ENCODE measurements around the gene SRRM2. TPM values are rescaled to one million over a fixed set of nuclear protein-coding genes. Genes with fewer than 3 reads are reported as not detected.
A peak's percentile ranks its signal among the peaks of the same experiment; 100 is the strongest.

The SRRM2 gene
- total RNA-seq, 2 donors from 2014 or later = 569 to 1,109 TPM

DNA sequence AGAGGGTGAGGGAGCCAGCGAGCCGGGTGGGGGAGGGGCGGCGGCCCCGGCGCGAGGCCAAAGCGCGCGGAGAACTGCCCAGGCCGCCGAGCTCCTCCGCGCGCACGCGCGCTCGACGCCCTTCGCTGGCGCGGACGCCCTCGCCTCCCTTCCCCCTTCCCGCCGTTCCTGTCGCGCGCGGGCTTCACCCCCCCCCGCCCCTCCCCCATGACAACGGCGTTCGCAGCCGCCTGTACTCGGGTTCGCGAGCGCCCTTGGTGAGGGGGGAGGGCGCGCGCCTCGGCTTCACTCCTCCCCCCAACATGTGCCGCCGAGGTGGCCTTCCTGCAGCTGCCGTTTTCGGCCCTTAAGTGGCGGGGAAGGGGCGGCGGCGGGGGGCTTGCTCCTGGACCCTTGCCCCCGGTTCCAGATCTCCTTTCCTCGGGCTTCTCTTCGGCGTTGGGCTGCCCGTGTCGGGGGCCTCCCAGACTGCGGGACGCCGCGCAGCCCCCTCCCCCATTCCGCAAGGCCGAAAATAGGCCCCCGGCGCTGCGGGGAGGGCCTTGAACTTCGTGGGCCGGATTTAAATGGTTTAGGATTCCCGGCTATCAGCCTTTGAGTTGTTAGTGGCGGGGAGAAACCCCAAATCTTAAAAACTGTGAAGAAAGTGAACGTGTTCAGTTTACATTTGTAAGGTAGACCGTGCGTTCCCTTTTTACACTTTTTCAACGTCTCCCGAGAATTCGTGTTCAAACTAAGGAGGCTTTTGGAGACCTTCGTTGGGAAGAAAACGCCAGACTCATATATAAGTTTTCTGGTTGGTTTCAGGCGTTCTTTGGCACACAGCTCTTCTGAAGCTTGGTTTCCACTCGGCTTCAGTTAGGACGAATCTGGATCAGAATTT is 653 bp downstream of the SRRM2 start:
- peak overlapping the region; percentile 94 to 97 for H3K27ac Mint-ChIP-seq
- H3K4me3 Mint-ChIP-seq = peak overlapping the region; percentile 94
- peaks cover 55 to 62% of the 10 kb centered on the region in 2 donors for H3K4me1 Mint-ChIP-seq (ENCODE audit: low read depth in 2 of 2)
- peak; percentile 86 for DNase-seq (ENCODE audit: low spot score)
- no peaks in the 10 kb centered on the region for H3K9me3 Mint-ChIP-seq
- no peaks in the 10 kb centered on the region for H3K27me3 Mint-ChIP-seq
- ATAC-seq = peak; percentile 77 to 84
- H3K36me3 Mint-ChIP-seq = peaks cover 45% of the 10 kb centered on the region

DNA sequence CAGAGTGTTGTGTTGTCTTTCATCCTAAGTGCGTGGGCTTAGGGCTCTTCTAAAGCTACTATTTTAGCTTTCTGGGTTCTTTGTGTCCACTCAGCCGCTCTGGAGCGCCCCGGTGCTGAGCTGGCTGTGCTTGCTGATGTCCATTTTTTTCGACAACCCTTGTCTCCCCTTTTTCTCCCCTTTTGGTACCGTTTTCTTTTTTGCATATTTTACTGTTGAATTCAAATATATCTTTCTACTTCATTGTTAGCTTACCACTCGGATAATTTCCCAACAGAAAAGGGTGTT is 1.2 kb downstream of the SRRM2 start:
- H3K9me3 Mint-ChIP-seq = no peaks in the 10 kb centered on the region
- ATAC-seq (no peak), DNase-seq (ENCODE audit: low spot score) (no peak)
- peaks cover 58 to 66% of the 10 kb centered on the region in 2 donors for H3K4me1 Mint-ChIP-seq (ENCODE audit: low read depth in 2 of 2)
- peak overlapping the region; percentile 78 to 86 for H3K27ac Mint-ChIP-seq
- H3K27me3 Mint-ChIP-seq = no peaks in the 10 kb centered on the region
- peaks cover 51% of the 10 kb centered on the region for H3K36me3 Mint-ChIP-seq
- H3K4me3 Mint-ChIP-seq = peak overlapping the region; percentile 94

DNA sequence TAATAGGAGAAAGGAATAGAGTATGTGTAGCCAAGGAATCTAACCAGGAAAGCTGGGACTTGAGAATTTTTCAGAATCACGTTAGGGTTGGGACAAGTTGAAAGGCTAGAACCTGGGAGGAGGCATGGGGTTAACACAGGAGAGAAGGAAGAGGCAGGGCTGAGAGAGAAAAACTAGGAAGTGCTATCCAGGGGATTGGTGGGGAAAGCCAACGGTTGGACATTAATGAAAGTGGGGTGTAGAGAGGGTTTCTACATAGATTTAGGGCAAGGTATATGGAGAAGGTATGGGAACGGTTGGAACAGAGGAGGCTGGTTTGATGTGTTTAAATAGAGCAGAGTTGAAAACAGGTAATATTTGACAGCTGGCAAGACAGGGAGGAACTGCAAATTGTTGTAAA is 2.7 kb downstream of the SRRM2 start:
- ATAC-seq (no peak), DNase-seq (ENCODE audit: low spot score) (no peak)
- H3K4me1 Mint-ChIP-seq (ENCODE audit: low read depth in 2 of 2) = peaks cover 64 to 72% of the 10 kb centered on the region in 2 donors
- H3K27ac Mint-ChIP-seq = peak overlapping the region; percentile 78 to 86
- H3K4me3 Mint-ChIP-seq = peak overlapping the region; percentile 94
- H3K36me3 Mint-ChIP-seq = peaks cover 64% of the 10 kb centered on the region
- H3K27me3 Mint-ChIP-seq = no peaks in the 10 kb centered on the region
- H3K9me3 Mint-ChIP-seq = no peaks in the 10 kb centered on the region

DNA sequence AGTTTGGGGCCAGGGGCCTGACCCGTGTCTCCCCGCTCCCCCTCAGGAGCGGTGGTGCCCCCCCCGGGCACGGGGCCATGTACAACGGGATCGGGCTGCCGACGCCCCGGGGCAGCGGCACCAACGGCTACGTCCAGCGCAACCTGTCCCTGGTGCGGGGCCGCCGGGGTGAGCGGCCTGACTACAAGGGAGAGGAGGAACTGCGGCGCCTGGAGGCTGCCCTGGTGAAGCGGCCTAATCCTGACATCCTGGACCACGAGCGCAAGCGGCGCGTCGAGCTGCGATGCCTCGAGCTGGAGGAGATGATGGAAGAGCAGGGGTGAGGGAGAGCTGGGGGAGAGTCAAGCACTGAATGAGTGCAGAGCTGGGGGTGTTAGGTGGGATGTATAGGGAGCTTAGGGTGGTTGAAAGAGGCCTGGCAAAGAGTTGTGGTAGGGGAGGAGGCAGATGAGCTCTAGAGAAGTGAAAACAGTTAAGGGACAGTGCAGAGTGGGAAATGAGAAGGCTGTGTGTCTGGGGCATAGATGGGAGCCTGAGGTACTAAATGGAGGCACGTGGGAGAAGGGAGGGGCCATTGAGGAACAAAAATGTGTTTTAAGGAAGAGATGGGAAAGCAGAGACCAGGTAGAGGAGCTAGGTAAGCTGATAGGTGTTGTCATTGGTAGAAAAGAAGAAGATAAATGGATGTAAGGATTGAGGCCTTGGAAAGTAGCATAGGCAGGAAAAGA is 4.0 kb downstream of the SRRM2 start:
- peaks cover 62 to 71% of the 10 kb centered on the region in 2 donors for H3K4me1 Mint-ChIP-seq (ENCODE audit: low read depth in 2 of 2)
- no peaks in the 10 kb centered on the region for H3K27me3 Mint-ChIP-seq
- H3K4me3 Mint-ChIP-seq = peak overlapping the region; percentile 94
- no peaks in the 10 kb centered on the region for H3K9me3 Mint-ChIP-seq
- no peak for DNase-seq (ENCODE audit: low spot score)
- no peak for ATAC-seq
- peaks cover 77% of the 10 kb centered on the region for H3K36me3 Mint-ChIP-seq
- peak overlapping the region in 1 of 2 donors; percentile 86 for H3K27ac Mint-ChIP-seq

DNA sequence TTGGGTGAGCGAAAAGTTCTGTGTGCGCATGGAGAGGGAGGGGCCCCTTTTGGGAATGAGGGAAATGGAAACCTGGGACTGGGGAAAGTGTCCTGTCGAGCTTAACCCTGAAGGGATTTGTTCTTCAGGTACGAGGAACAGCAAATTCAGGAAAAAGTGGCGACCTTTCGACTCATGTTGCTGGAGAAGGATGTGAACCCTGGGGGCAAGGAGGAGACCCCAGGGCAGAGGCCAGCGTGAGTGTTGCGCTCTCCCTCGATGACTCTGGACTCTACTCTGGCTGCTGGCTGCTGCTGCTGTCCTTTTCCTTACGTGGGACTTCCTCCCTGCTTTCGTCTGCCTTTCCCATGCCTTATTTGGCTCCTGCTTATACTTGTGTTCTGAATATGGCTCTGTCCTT is 4.9 kb downstream of the SRRM2 start:
- Mint-ChIP-seq H3K27me3 (no peaks in the 10 kb centered on the region), H3K9me3 (no peaks in the 10 kb centered on the region), H3K4me1 (ENCODE audit: low read depth in 2 of 2) (peaks cover 63 to 74% of the 10 kb centered on the region in 2 donors), H3K4me3 (no peak overlapping the region), H3K36me3 (peaks cover 79% of the 10 kb centered on the region), H3K27ac (peak overlapping the region in 1 of 2 donors; percentile 86)
- DNase-seq (ENCODE audit: low spot score) (no peak), ATAC-seq (no peak)

DNA sequence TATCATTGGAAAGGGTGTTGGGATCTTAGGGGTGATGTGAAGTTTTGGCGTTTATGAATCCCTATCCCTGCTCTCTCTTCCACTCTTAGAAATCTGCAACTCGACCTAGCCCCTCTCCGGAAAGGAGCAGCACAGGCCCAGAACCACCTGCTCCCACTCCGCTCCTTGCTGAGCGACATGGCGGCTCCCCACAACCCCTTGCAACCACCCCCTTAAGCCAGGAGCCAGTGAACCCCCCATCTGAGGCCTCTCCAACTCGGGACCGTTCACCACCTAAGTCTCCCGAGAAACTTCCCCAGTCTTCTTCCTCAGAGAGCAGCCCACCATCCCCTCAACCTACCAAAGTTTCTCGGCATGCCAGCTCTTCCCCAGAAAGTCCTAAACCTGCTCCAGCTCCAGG is 9.0 kb downstream of the SRRM2 start:
- H3K4me3 Mint-ChIP-seq = no peak overlapping the region
- H3K27me3 Mint-ChIP-seq = no peaks in the 10 kb centered on the region
- ATAC-seq = no peak
- no peak for DNase-seq (ENCODE audit: low spot score)
- H3K36me3 Mint-ChIP-seq = peaks cover 76% of the 10 kb centered on the region
- H3K4me1 Mint-ChIP-seq (ENCODE audit: low read depth in 2 of 2) = peaks cover 59 to 65% of the 10 kb centered on the region in 2 donors
- no peaks in the 10 kb centered on the region for H3K9me3 Mint-ChIP-seq
- no peak overlapping the region for H3K27ac Mint-ChIP-seq

DNA sequence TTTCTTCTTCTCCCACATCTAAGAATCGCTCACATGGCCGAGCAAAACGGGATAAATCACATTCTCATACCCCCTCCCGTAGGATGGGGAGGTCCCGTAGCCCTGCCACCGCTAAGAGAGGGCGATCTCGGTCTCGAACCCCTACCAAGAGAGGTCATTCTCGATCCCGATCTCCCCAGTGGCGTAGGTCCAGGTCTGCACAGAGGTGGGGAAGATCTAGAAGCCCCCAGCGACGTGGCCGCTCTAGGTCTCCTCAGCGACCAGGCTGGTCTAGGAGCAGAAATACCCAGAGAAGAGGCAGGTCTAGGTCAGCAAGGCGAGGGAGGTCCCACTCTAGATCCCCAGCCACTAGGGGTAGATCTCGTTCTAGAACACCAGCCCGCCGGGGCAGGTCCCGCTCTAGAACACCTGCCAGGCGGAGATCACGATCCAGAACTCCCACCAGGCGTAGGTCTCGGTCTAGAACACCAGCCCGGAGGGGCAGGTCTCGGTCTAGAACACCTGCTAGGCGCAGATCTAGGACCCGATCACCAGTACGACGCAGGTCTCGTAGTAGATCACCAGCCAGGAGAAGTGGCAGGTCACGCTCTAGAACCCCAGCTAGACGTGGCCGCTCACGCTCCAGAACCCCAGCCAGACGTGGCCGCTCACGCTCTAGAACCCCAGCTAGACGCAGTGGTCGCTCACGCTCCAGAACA is 9.6 kb downstream of the SRRM2 start:
- ATAC-seq = no peak
- Mint-ChIP-seq H3K4me3 (no peak overlapping the region), H3K36me3 (peaks cover 74% of the 10 kb centered on the region), H3K4me1 (ENCODE audit: low read depth in 2 of 2) (peaks cover 57 to 62% of the 10 kb centered on the region in 2 donors), H3K9me3 (no peaks in the 10 kb centered on the region), H3K27me3 (no peaks in the 10 kb centered on the region), H3K27ac (no peak overlapping the region)
- DNase-seq (ENCODE audit: low spot score) = no peak

DNA sequence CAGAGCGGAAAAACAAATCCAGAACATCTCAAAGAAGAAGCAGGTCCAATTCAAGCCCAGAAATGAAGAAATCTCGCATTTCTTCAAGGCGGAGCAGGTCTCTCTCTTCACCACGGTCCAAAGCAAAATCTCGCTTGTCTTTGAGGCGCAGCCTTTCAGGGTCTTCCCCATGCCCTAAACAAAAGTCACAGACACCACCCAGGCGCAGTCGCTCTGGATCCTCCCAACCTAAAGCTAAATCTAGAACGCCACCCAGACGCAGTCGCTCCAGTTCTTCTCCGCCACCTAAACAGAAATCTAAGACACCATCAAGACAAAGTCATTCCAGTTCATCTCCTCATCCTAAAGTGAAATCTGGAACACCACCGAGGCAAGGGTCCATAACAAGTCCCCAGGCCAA is 10.3 kb downstream of the SRRM2 start:
- no peak for DNase-seq (ENCODE audit: low spot score)
- no peaks in the 10 kb centered on the region for H3K9me3 Mint-ChIP-seq
- no peak overlapping the region for H3K4me3 Mint-ChIP-seq
- no peaks in the 10 kb centered on the region for H3K27me3 Mint-ChIP-seq
- ATAC-seq = no peak
- H3K27ac Mint-ChIP-seq = peak overlapping the region in 1 of 2 donors; percentile 11
- peaks cover 51 to 59% of the 10 kb centered on the region in 2 donors for H3K4me1 Mint-ChIP-seq (ENCODE audit: low read depth in 2 of 2)
- H3K36me3 Mint-ChIP-seq = peaks cover 69% of the 10 kb centered on the region

DNA sequence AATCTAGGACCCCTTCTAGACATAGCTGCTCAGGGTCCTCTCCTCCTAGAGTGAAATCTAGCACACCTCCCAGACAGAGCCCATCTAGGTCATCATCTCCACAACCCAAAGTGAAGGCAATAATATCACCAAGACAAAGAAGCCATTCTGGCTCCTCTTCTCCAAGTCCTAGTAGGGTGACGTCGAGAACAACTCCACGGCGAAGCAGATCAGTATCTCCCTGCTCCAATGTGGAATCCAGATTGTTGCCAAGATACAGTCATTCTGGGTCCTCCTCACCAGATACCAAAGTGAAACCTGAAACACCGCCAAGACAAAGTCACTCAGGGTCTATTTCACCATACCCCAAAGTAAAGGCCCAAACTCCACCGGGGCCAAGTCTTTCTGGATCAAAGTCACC is 10.7 kb downstream of the SRRM2 start:
- peaks cover 68% of the 10 kb centered on the region for H3K36me3 Mint-ChIP-seq
- H3K4me1 Mint-ChIP-seq (ENCODE audit: low read depth in 2 of 2) = peaks cover 52 to 61% of the 10 kb centered on the region in 2 donors
- peak overlapping the region in 1 of 2 donors; percentile 11 for H3K27ac Mint-ChIP-seq
- no peak for DNase-seq (ENCODE audit: low spot score)
- ATAC-seq = no peak
- H3K27me3 Mint-ChIP-seq = no peaks in the 10 kb centered on the region
- no peaks in the 10 kb centered on the region for H3K9me3 Mint-ChIP-seq
- H3K4me3 Mint-ChIP-seq = no peak overlapping the region

DNA sequence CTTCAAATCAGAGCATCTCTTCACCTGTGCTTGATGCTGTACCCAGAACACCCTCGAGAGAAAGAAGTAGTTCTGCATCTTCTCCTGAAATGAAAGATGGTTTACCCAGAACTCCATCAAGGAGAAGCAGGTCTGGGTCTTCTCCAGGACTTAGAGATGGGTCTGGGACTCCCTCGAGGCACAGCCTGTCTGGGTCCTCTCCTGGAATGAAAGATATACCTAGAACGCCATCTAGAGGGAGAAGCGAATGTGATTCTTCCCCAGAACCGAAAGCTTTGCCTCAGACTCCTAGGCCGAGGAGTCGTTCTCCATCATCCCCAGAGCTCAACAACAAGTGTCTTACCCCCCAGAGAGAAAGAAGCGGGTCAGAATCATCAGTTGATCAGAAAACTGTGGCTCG is 12.3 kb downstream of the SRRM2 start:
- H3K27ac Mint-ChIP-seq = no peak overlapping the region
- peaks cover 44 to 62% of the 10 kb centered on the region in 2 donors for H3K4me1 Mint-ChIP-seq (ENCODE audit: low read depth in 2 of 2)
- no peaks in the 10 kb centered on the region for H3K27me3 Mint-ChIP-seq
- DNase-seq (ENCODE audit: low spot score) (no peak), ATAC-seq (no peak)
- no peaks in the 10 kb centered on the region for H3K9me3 Mint-ChIP-seq
- H3K4me3 Mint-ChIP-seq = no peak overlapping the region
- peaks cover 54% of the 10 kb centered on the region for H3K36me3 Mint-ChIP-seq

DNA sequence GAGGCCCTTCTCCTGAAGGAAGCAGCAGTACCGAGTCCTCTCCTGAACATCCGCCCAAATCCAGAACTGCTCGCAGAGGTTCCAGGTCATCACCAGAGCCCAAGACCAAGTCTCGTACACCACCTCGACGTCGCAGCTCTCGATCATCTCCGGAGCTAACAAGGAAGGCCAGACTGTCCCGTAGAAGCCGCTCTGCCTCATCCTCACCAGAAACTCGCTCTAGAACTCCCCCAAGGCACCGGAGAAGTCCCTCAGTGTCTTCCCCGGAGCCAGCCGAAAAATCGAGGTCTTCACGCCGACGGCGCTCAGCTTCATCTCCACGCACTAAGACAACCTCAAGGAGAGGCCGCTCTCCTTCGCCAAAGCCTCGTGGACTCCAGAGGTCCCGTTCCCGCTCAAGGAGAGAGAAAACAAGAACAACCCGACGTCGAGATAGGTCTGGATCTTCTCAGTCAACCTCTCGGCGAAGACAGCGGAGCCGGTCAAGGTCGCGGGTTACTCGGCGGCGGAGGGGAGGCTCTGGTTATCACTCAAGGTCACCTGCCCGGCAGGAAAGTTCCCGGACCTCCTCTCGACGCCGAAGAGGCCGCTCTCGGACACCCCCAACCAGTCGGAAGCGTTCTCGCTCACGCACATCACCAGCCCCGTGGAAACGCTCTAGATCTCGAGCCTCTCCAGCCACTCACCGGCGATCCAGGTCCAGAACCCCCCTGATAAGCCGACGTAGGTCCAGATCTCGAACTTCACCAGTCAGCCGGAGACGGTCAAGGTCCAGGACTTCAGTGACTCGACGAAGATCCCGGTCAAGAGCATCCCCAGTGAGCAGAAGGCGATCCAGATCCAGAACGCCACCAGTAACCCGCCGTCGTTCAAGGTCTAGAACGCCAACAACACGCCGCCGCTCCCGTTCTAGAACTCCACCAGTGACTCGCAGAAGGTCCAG is 13.3 kb downstream of the SRRM2 start:
- Mint-ChIP-seq H3K27ac (peak overlapping the region in 1 of 2 donors; percentile 53), H3K36me3 (peaks cover 44% of the 10 kb centered on the region), H3K27me3 (no peaks in the 10 kb centered on the region), H3K9me3 (no peaks in the 10 kb centered on the region), H3K4me3 (no peak overlapping the region), H3K4me1 (ENCODE audit: low read depth in 2 of 2) (peaks cover 44 to 62% of the 10 kb centered on the region in 2 donors)
- ATAC-seq (no peak), DNase-seq (ENCODE audit: low spot score) (no peak)

DNA sequence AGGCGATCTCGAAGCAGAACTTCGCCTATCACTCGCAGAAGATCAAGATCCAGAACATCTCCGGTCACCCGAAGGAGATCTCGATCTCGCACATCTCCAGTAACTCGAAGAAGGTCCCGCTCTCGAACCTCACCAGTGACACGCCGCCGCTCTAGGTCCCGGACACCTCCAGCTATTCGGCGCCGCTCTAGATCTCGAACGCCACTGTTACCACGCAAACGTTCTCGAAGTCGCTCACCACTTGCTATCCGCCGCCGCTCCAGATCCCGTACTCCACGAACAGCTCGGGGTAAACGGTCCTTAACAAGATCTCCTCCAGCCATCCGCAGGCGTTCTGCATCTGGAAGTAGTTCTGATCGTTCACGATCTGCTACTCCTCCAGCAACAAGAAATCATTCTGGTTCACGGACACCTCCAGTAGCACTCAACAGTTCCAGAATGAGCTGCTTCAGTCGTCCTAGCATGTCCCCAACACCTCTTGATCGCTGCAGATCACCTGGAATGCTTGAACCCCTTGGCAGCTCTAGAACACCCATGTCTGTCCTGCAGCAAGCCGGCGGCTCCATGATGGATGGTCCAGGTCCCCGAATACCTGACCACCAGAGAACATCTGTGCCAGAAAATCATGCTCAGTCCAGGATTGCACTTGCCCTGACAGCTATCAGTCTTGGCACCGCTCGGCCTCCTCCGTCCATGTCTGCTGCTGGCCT is 14.1 kb downstream of the SRRM2 start:
- DNase-seq (ENCODE audit: low spot score) (no peak), ATAC-seq (no peak)
- no peak overlapping the region for H3K4me3 Mint-ChIP-seq
- H3K27ac Mint-ChIP-seq = peak overlapping the region in 1 of 2 donors; percentile 53
- no peaks in the 10 kb centered on the region for H3K9me3 Mint-ChIP-seq
- H3K4me1 Mint-ChIP-seq (ENCODE audit: low read depth in 2 of 2) = peaks cover 36 to 59% of the 10 kb centered on the region in 2 donors
- no peaks in the 10 kb centered on the region for H3K27me3 Mint-ChIP-seq
- peaks cover 36% of the 10 kb centered on the region for H3K36me3 Mint-ChIP-seq
